IMR-90 (cell line): ENCODE measurements around the gene PAWR. TPM values are rescaled to one million over a fixed set of nuclear protein-coding genes. Genes with fewer than 3 reads are reported as not detected.

Experiments
- ATAC-seq: fragments of 200-7000 bp; cut with Tn5 transposase; 2 replicates; pipeline ENCODE4 v1.9.1; 2020; ENCODE audit warnings: low read depth, mild to moderate bottlenecking, moderate library complexity
- BruUV-seq: library from RNA; stranded (reverse); fragments of 400-500 nt; replicated peaks from 2 replicates; lab custom pipeline; 2021; lab: Mats Ljungman, UMichigan
- CTCF ChIA-PET: fragments of 300-600 bp; formaldehyde crosslinking; extraction: SDS; loops from one replicate; lab custom pipeline; 2021; ENCODE audit warnings: antibody characterized with exemption; lab: Yijun Ruan, JAX
- POLR2A ChIA-PET: fragments of 300-600 bp; sonication (Branson Sonifier 250); formaldehyde crosslinking; loops from one replicate; lab custom pipeline; 2022; ENCODE audit warnings: antibody characterized with exemption; ENCODE audit not compliant: unreplicated experiment; lab: Charles Lee
- DNase-seq: peaks from one replicate; pipeline ENCODE4 v3.0.0; 2013
- H2AFZ ChIP-seq: replicated peaks from 2 replicates; pipeline ENCODE3; 2013; ENCODE audit warnings: low read length, mild to moderate bottlenecking; ENCODE audit not compliant: poor library complexity
- H2AK5ac ChIP-seq: 2 replicates; pipeline ENCODE4 v1.6.1; 2013; ENCODE audit warnings: low read depth, low read length, inconsistent platforms
- H2AK9ac ChIP-seq: replicated peaks from 2 replicates; pipeline ENCODE3; 2013; ENCODE audit warnings: mild to moderate bottlenecking, low read depth, low read length, moderate library complexity; ENCODE audit not compliant: poor library complexity
- H2BK120ac ChIP-seq: 2 replicates; pipeline ENCODE4 v1.6.1; 2013; ENCODE audit warnings: low read depth, low read length, inconsistent platforms
- H2BK15ac ChIP-seq: 3 replicates; pipeline ENCODE4 v1.6.1; 2013; ENCODE audit warnings: low read depth, low read length, inconsistent platforms
- H2BK20ac ChIP-seq: 2 replicates; pipeline ENCODE4 v1.6.1; 2013; ENCODE audit warnings: low read depth, mild to moderate bottlenecking, inconsistent platforms, low read length, moderate library complexity
- H2BK5ac ChIP-seq: 2 replicates; pipeline ENCODE4 v1.6.1; 2013; ENCODE audit warnings: mild to moderate bottlenecking, low read depth, low read length, inconsistent platforms; ENCODE audit not compliant: poor library complexity, severe bottlenecking
- H3K14ac ChIP-seq: replicated peaks from 2 replicates; pipeline ENCODE4 v1.6.1; 2013; ENCODE audit warnings: low read depth, low read length, inconsistent platforms
- H3K18ac ChIP-seq: 2 replicates; pipeline ENCODE4 v1.6.1; 2013; ENCODE audit warnings: low read depth, low read length, control low read depth
- H3K23ac ChIP-seq: 2 replicates; pipeline ENCODE4 v1.6.1; 2013; ENCODE audit warnings: low read depth, low read length, inconsistent platforms
- H3K27ac ChIP-seq: 2 replicates; pipeline ENCODE4 v1.5.1; 2013; ENCODE audit warnings: mild to moderate bottlenecking, control low read depth, low read length; ENCODE audit not compliant: insufficient read depth
- H3K27me3 ChIP-seq: 2 replicates; pipeline ENCODE4 v1.6.1; 2013; ENCODE audit warnings: low read length; ENCODE audit not compliant: control insufficient read depth, insufficient read depth
- H3K36me3 ChIP-seq: 2 replicates; pipeline ENCODE4 v1.6.1; 2013; ENCODE audit warnings: low read length, mixed read lengths; ENCODE audit not compliant: control insufficient read depth, insufficient read depth
- H3K4ac ChIP-seq: 2 replicates; pipeline ENCODE4 v1.6.1; 2013; ENCODE audit warnings: low read depth, low read length, inconsistent platforms
- H3K4me1 ChIP-seq: 2 replicates; pipeline ENCODE4 v1.6.1; 2013; ENCODE audit warnings: low read length, mixed read lengths; ENCODE audit not compliant: control insufficient read depth, insufficient read depth
- H3K4me2 ChIP-seq: 2 replicates; pipeline ENCODE4 v1.6.1; 2013; ENCODE audit warnings: low read depth, mild to moderate bottlenecking, control low read depth, low read length, moderate library complexity
- H3K4me3 ChIP-seq: 2 replicates; pipeline ENCODE4 v1.5.1; 2013; ENCODE audit warnings: low read depth, mild to moderate bottlenecking, control low read depth, low read length, moderate library complexity; ENCODE audit not compliant: insufficient read depth
- H3K56ac ChIP-seq: 2 replicates; pipeline ENCODE4 v1.6.1; 2013; ENCODE audit warnings: low read length, inconsistent platforms; ENCODE audit not compliant: insufficient read depth; ENCODE audit errors: extremely low read depth
- H3K79me1 ChIP-seq, 2 experiments: 2 replicates each; pipeline ENCODE4 v1.6.1; 2013; ENCODE audit warnings: low read length in 2 of 2, inconsistent platforms in 1 of 2, low read depth in 1 of 2
- H3K9ac ChIP-seq: 2 replicates; pipeline ENCODE4 v1.6.1; 2013; ENCODE audit warnings: low read depth, low read length, control low read depth
- H3K9me1 ChIP-seq: 2 replicates; pipeline ENCODE4 v1.6.1; 2013; ENCODE audit warnings: low read length, inconsistent platforms; ENCODE audit not compliant: insufficient read depth
- H3K9me3 ChIP-seq: 2 replicates; pipeline ENCODE4 v1.6.1; 2013; ENCODE audit warnings: low read length; ENCODE audit not compliant: control insufficient read depth, insufficient read depth
- H4K20me1 ChIP-seq: 2 replicates; pipeline ENCODE4 v1.6.1; 2013; ENCODE audit warnings: low read length, inconsistent platforms; ENCODE audit not compliant: insufficient read depth
- H4K5ac ChIP-seq: 2 replicates; pipeline ENCODE4 v1.6.1; 2013; ENCODE audit warnings: mild to moderate bottlenecking, low read depth, low read length, control low read depth
- H4K8ac ChIP-seq, 2 experiments: 2 replicates each; pipeline ENCODE4 v1.6.1; 2013; ENCODE audit warnings: low read depth in 2 of 2, low read length in 2 of 2, control low read depth in 1 of 2, inconsistent platforms in 1 of 2
- H4K91ac ChIP-seq: 2 replicates; pipeline ENCODE4 v1.6.1; 2013; ENCODE audit warnings: low read depth, low read length, inconsistent platforms; ENCODE audit not compliant: insufficient read depth
- BHLHE40 ChIP-seq: fragments of 150-350 bp; IDR thresholded peaks from 2 replicates; pipeline ENCODE4 v1.6.1; 2016; ENCODE audit warnings: mild to moderate bottlenecking, low read depth, low read length
- CHD1 ChIP-seq: IDR thresholded peaks from 2 replicates; pipeline ENCODE4 v1.6.1; 2012; ENCODE audit warnings: low read depth, low read length, improper control_type of control experiment
- FOS ChIP-seq: fragments of 150-350 bp; IDR thresholded peaks from 2 replicates; pipeline ENCODE4 v1.6.1; 2016; ENCODE audit warnings: low read depth, low read length
- MAFK ChIP-seq: IDR thresholded peaks from 2 replicates; pipeline ENCODE4 v1.6.1; 2012; ENCODE audit warnings: low read depth, low read length, improper control_type of control experiment
- MAZ ChIP-seq: IDR thresholded peaks from 2 replicates; pipeline ENCODE4 v1.6.1; 2012; ENCODE audit warnings: low read depth, mild to moderate bottlenecking, low read length, improper control_type of control experiment, moderate library complexity, borderline replicate concordance
- MXI1 ChIP-seq: IDR thresholded peaks from 2 replicates; pipeline ENCODE4 v1.6.1; 2012; ENCODE audit warnings: low read depth, mild to moderate bottlenecking, low read length, moderate library complexity, borderline replicate concordance
- NFE2L2 ChIP-seq: fragments of 150-350 bp; IDR thresholded peaks from 2 replicates; pipeline ENCODE4 v1.6.1; 2016; ENCODE audit warnings: low read depth, mild to moderate bottlenecking, low read length
- POLR2A ChIP-seq: IDR thresholded peaks from 2 replicates; pipeline ENCODE4 v1.6.1; 2012; ENCODE audit warnings: mild to moderate bottlenecking, low read depth, low read length
- RAD21 ChIP-seq: IDR thresholded peaks from 2 replicates; pipeline ENCODE4 v1.6.1; 2012; ENCODE audit warnings: low read length, improper control_type of control experiment
- RCOR1 ChIP-seq: IDR thresholded peaks from 2 replicates; pipeline ENCODE4 v1.6.1; 2012; ENCODE audit warnings: mild to moderate bottlenecking, low read length, improper control_type of control experiment; ENCODE audit not compliant: insufficient replicate concordance
- RFX5 ChIP-seq: IDR thresholded peaks from 2 replicates; pipeline ENCODE4 v1.8.0; 2012; ENCODE audit warnings: low read depth, mild to moderate bottlenecking, low read length, moderate library complexity
- SMC3 ChIP-seq: fragments of 150-350 bp; IDR thresholded peaks from 2 replicates; pipeline ENCODE4 v1.6.1; 2016; ENCODE audit warnings: low read depth, mild to moderate bottlenecking, antibody characterized with exemption, low read length, moderate library complexity
- WGBS, 2 experiments: methylation state at CpG; one replicate each; pipeline versions ENCODE4 v1.1.5 to v1.1.7; 2013; ENCODE audit warnings: missing lambda C conversion rate in 2 of 2; ENCODE audit not compliant: insufficient read length in 1 of 2; ENCODE audit errors: extremely low coverage in 2 of 2; 5-methylcytosine and 5-hydroxymethylcytosine counted together
- dilution Hi-C: fragments of 300-500 bp; cut with HindIII; formaldehyde crosslinking; loops from one replicate; pipeline ENCODE4 v1.14.3; 2018; ENCODE audit warnings: low sequenced_read_pairs; ENCODE audit not compliant: unreplicated experiment
- in situ Hi-C: fragments of 300-500 bp; cut with MboI; formaldehyde crosslinking; loops from 3 replicates; pipeline ENCODE4 v1.14.3; 2019; ENCODE audit warnings: low sequenced_read_pairs, inconsistent platforms, mixed read lengths
- intact Hi-C: fragments of 100-400 bp; cut with micrococcal nuclease; formaldehyde crosslinking; loops from 2 replicates; pipeline ENCODE4 v1.10.0; 2022
- polyA plus RNA-seq, 3 experiments: library from polyadenylated mRNA; depleted of rRNA; stranded (reverse); fragments of >200 nt; gene quantifications; 2 replicates each; pipeline ENCODE4 v1.2.3, GENCODE V29; 2012; ENCODE audit warnings: low replicate concordance in 1 of 3
- total RNA-seq: library from RNA; depleted of rRNA; stranded (reverse); fragments of >200 nt; gene quantifications from 2 replicates; pipeline ENCODE4 v1.2.3, GENCODE V29; 2012
- TF ChIP-seq, protein P1 (sequence below): fragments of 150-350 bp; IDR thresholded peaks from 2 replicates; pipeline ENCODE4 v1.6.1; 2016; ENCODE audit warnings: low read depth, mild to moderate bottlenecking, low read length, moderate library complexity, borderline replicate concordance
- TF ChIP-seq, protein P2 (sequence below): fragments of 150-350 bp; IDR thresholded peaks from 2 replicates; pipeline ENCODE4 v1.6.1; 2017; ENCODE audit warnings: mild to moderate bottlenecking, antibody characterized with exemption, low read length, low read depth
- TF ChIP-seq, protein P3 (sequence below): conservative IDR thresholded peaks from 2 replicates; pipeline ENCODE4 v1.5.1; 2012; ENCODE audit warnings: mild to moderate bottlenecking, low read depth, low read length, improper control_type of control experiment

PAWR gene
- total and polyA plus RNA-seq, 2 of the 4 experiments (the other 2 are of a cell fraction): 13.2 to 13.6 TPM

DNA sequence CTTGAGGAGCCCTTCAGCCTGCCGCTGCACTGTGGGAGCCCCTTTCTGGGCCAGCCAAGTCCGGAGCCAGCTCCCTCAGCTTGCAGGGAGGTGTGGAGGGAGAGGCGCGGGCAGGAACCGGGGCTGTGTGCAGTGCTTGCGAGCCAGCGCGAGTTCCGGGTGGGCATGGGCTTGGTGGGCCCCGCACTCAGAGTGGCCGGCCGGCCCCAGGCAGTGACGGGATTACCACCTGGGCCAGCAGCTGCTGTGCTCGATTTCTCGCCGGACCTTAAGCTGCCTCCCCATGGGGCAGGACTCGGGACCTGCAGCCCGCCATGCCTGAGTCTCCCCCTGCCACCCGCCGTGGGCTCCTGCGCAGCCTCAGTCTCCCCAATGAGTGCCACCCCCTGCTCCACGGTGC lies 116.9 kb downstream of the PAWR start:
- ATAC-seq (no peak), DNase-seq (no peak)
- ChIA-PET CTCF (no interaction called here), POLR2A (no interaction called here)
- in situ Hi-C loops: no loop called here
- H3K9me1 ChIP-seq: no peaks in the 10 kb centered on the region; the same call in 1 of the 2 replicates
- H3K4me1 ChIP-seq: no peaks in the 10 kb centered on the region
- no peak overlapping the region for H3K23ac ChIP-seq
- no peaks in the 10 kb centered on the region for H4K20me1 ChIP-seq
- no peak overlapping the region for H3K14ac ChIP-seq
- intact Hi-C loops: no loop called here
- H3K18ac ChIP-seq: no peak overlapping the region
- H3K4me3 ChIP-seq: no peak overlapping the region
- no peak overlapping the region for H2BK5ac ChIP-seq
- no peak overlapping the region for H3K27ac ChIP-seq
- no peak overlapping the region for H3K9ac ChIP-seq
- no peak overlapping the region for H4K91ac ChIP-seq
- H2BK15ac ChIP-seq: no peak overlapping the region
- H4K5ac ChIP-seq: no peak overlapping the region
- 100% methylated on average over 14 of the region's 22 CpGs; no CpG with 5 or more reads in 1 of the 2 experiments for WGBS, 2 experiments
- TF ChIP-seq, protein P1, sequence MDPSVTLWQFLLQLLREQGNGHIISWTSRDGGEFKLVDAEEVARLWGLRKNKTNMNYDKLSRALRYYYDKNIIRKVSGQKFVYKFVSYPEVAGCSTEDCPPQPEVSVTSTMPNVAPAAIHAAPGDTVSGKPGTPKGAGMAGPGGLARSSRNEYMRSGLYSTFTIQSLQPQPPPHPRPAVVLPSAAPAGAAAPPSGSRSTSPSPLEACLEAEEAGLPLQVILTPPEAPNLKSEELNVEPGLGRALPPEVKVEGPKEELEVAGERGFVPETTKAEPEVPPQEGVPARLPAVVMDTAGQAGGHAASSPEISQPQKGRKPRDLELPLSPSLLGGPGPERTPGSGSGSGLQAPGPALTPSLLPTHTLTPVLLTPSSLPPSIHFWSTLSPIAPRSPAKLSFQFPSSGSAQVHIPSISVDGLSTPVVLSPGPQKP: no peak
- no peak for TF ChIP-seq MAZ
- TF ChIP-seq MAFK: no peak
- TF ChIP-seq, protein P2, sequence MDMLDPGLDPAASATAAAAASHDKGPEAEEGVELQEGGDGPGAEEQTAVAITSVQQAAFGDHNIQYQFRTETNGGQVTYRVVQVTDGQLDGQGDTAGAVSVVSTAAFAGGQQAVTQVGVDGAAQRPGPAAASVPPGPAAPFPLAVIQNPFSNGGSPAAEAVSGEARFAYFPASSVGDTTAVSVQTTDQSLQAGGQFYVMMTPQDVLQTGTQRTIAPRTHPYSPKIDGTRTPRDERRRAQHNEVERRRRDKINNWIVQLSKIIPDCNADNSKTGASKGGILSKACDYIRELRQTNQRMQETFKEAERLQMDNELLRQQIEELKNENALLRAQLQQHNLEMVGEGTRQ: no peak
- TF ChIP-seq NFE2L2: no peak
- TF ChIP-seq RCOR1: no peak
- TF ChIP-seq, protein P3, sequence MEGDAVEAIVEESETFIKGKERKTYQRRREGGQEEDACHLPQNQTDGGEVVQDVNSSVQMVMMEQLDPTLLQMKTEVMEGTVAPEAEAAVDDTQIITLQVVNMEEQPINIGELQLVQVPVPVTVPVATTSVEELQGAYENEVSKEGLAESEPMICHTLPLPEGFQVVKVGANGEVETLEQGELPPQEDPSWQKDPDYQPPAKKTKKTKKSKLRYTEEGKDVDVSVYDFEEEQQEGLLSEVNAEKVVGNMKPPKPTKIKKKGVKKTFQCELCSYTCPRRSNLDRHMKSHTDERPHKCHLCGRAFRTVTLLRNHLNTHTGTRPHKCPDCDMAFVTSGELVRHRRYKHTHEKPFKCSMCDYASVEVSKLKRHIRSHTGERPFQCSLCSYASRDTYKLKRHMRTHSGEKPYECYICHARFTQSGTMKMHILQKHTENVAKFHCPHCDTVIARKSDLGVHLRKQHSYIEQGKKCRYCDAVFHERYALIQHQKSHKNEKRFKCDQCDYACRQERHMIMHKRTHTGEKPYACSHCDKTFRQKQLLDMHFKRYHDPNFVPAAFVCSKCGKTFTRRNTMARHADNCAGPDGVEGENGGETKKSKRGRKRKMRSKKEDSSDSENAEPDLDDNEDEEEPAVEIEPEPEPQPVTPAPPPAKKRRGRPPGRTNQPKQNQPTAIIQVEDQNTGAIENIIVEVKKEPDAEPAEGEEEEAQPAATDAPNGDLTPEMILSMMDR: no peak
- no peak for TF ChIP-seq FOS
- no peak for TF ChIP-seq SMC3
- TF ChIP-seq RAD21: no peak
- no peak for TF ChIP-seq BHLHE40
- no peak for TF ChIP-seq CHD1
- no peak for TF ChIP-seq POLR2A
- no peak for TF ChIP-seq RFX5
- no peak for TF ChIP-seq MXI1
- peaks cover 14 to 17% of the 10 kb centered on the region in 2 experiments; a peak in 3 of 4 replicates for H3K79me1 ChIP-seq
- H2AK9ac ChIP-seq: no peak overlapping the region
- H3K4ac ChIP-seq: no peak overlapping the region
- no peak overlapping the region for H2AFZ ChIP-seq
- no peak overlapping the region for H2BK120ac ChIP-seq
- H3K4me2 ChIP-seq: no peak overlapping the region
- dilution Hi-C loops: no loop called here
- H3K56ac ChIP-seq: no peak overlapping the region
- peaks cover 14% of the 10 kb centered on the region for H3K9me3 ChIP-seq
- H2BK20ac ChIP-seq: no peak overlapping the region
- no peaks in the 10 kb centered on the region for H3K27me3 ChIP-seq
- no peak overlapping the region for H2AK5ac ChIP-seq
- no peak overlapping the region for H4K8ac ChIP-seq
- no TSS peak for BruUV-seq
- H3K36me3 ChIP-seq: peaks cover 5% of the 10 kb centered on the region
